Measurements from ENCODE around the gene ANAPC2.

GRCh38 chr9:137192448-137192780 is 4.1 kb upstream of the ANAPC2 start:
- no peak for TF ChIP-seq CTCF (IDR thresholded peaks at IDR 0.05; ENCODE audit: low read depth, low read length, missing input control)
- no peak for TF ChIP-seq TAF1 (conservative IDR thresholded peaks at IDR 0.05)
- TF ChIP-seq GABPA (IDR thresholded peaks at IDR 0.05 in 1 of 2, conservative IDR thresholded peaks at IDR 0.05 in 1 of 2) = no peak
- no peak for TF ChIP-seq SP1 (IDR thresholded peaks at IDR 0.05)
- no peak for TF ChIP-seq REST (IDR thresholded peaks at IDR 0.05)
- no peak for TF ChIP-seq RXRA (IDR thresholded peaks at IDR 0.05)
